HCT116 (cell line): ENCODE results near the gene LZTR1. TPM values are rescaled to one million over a fixed set of nuclear protein-coding genes. Genes with fewer than 3 reads are reported as not detected.

ENCODE experiments used
- ATAC-seq: fragments of 200-7000 bp; cut with Tn5 transposase; 2 replicates; pipeline ENCODE4 v1.9.1; 2020; ENCODE audit warnings: mild to moderate bottlenecking, moderate library complexity
- BruUV-seq: library from RNA; stranded (reverse); fragments of 400-500 nt; replicated peaks from 2 replicates; lab custom pipeline; 2021; lab: Mats Ljungman, UMichigan
- CTCF ChIA-PET: fragments of 300-600 bp; sonication (Branson Sonifier 250); formaldehyde crosslinking; loops from one replicate; lab custom pipeline; 2021; ENCODE audit warnings: antibody characterized with exemption; lab: Charles Lee
- POLR2A ChIA-PET: fragments of 300-600, 350-600 bp; sonication (Branson Sonifier 250); formaldehyde crosslinking; loops from one replicate; lab custom pipeline; 2021; ENCODE audit warnings: antibody characterized with exemption; lab: Charles Lee
- RAD21 ChIA-PET, 2 experiments: fragments of 300-600 bp; sonication (Branson Sonifier 250); formaldehyde crosslinking; loops; one replicate each; lab custom pipeline; 2023; ENCODE audit warnings: low total read pairs in 2 of 2; ENCODE audit not compliant: uncharacterized antibody in 2 of 2, unreplicated experiment in 2 of 2, low non-redundant PET in 1 of 2; lab: Charles Lee
- DNase-seq: peaks from one replicate; pipeline ENCODE4 v3.0.0-alpha.2; 2010; ENCODE audit warnings: low read depth, low spot score
- H2AFZ ChIP-seq: fragments of 200-600 bp; shearing (Covaris generic), sonication (generic); 2 replicates; pipeline ENCODE4 v1.6.1; 2017; ENCODE audit warnings: low read depth, mixed run types, mixed read lengths, antibody characterized with exemption, low read length; ENCODE audit not compliant: poor library complexity, severe bottlenecking
- H3K27ac ChIP-seq: 2 replicates; pipeline ENCODE4 v1.5.1; 2012; ENCODE audit warnings: low read depth, low read length
- H3K27me3 ChIP-seq: fragments of 200-600 bp; sonication (generic); 2 replicates; pipeline ENCODE4 v1.6.1; 2016; ENCODE audit warnings: mixed run types, low read length, mixed read lengths; ENCODE audit not compliant: insufficient read depth
- H3K36me3 ChIP-seq, 2 experiments: fragments of 200-500 bp in 1 of 2; fragments of 200-600 bp in 1 of 2; sonication (Bioruptor generic) in 1 of 2; sonication (generic) in 1 of 2; 2 replicates each; pipeline versions ENCODE4 v1.5.1 to v1.6.1; 2014 to 2016; ENCODE audit warnings: low read length in 2 of 2, inconsistent platforms in 1 of 2, mixed read lengths in 1 of 2, mixed run types in 1 of 2; ENCODE audit not compliant: insufficient read depth in 2 of 2, control insufficient read depth in 1 of 2
- H3K4me1 ChIP-seq, 2 experiments: fragments of 200-600 bp in 1 of 2; sonication (generic) in 1 of 2; 2 replicates each; pipeline versions ENCODE4 v1.5.1 to v1.6.1; 2012 to 2017; ENCODE audit warnings: low read length in 2 of 2, inconsistent platforms in 1 of 2, mild to moderate bottlenecking in 1 of 2, mixed read lengths in 1 of 2, mixed run types in 1 of 2, moderate library complexity in 1 of 2; ENCODE audit not compliant: insufficient read depth in 2 of 2, control insufficient read depth in 1 of 2
- H3K4me2 ChIP-seq: fragments of 200-600 bp; sonication (generic); 2 replicates; pipeline ENCODE4 v1.6.1; 2017; ENCODE audit warnings: mixed run types, low read length, mixed read lengths
- H3K4me3 ChIP-seq, 2 experiments: fragments of 200-600 bp in 1 of 2; sonication (generic) in 1 of 2; replicated peaks in 1 of 2; 2 replicates each; pipeline ENCODE4 v1.5.1; 2011 to 2016; ENCODE audit warnings: low read length in 2 of 2, control low read depth in 1 of 2, low read depth in 1 of 2, mild to moderate bottlenecking in 1 of 2, mixed read lengths in 1 of 2, mixed run types in 1 of 2
- H3K79me2 ChIP-seq: fragments of 200-600 bp; sonication (generic); 2 replicates; pipeline ENCODE4 v1.6.1; 2017; ENCODE audit warnings: mild to moderate bottlenecking, mixed run types, low read length, moderate library complexity, mixed read lengths; ENCODE audit not compliant: insufficient read depth
- H3K9ac ChIP-seq: fragments of 200-600 bp; sonication (generic); 2 replicates; pipeline ENCODE4 v1.6.1; 2016; ENCODE audit warnings: low read length, mixed read lengths
- H3K9me2 ChIP-seq: fragments of 200-600 bp; sonication (generic), shearing (Covaris generic); 2 replicates; pipeline ENCODE4 v1.6.1; 2017; ENCODE audit warnings: mixed run types, mild to moderate bottlenecking, moderate library complexity; ENCODE audit not compliant: insufficient read depth
- H3K9me3 ChIP-seq, 2 experiments: fragments of 200-500 bp in 1 of 2; fragments of 200-600 bp in 1 of 2; sonication (Bioruptor generic) in 1 of 2; sonication (generic) in 1 of 2; 2 replicates each; pipeline ENCODE4 v1.6.1; 2014 to 2017; ENCODE audit warnings: low read length in 2 of 2, mixed read lengths in 2 of 2, inconsistent platforms in 1 of 2, low read depth in 1 of 2, mild to moderate bottlenecking in 1 of 2, mixed run types in 1 of 2, moderate library complexity in 1 of 2; ENCODE audit not compliant: control insufficient read depth in 1 of 2, insufficient read depth in 1 of 2
- H4K20me1 ChIP-seq: fragments of 200-600 bp; sonication (generic), shearing (Covaris generic); 2 replicates; pipeline ENCODE4 v1.6.1; 2017; ENCODE audit warnings: mixed run types, mild to moderate bottlenecking, moderate library complexity; ENCODE audit not compliant: insufficient read depth
- ATF3 ChIP-seq: IDR thresholded peaks from 2 replicates; pipeline ENCODE4 v1.6.1; 2012
- CTCF ChIP-seq, 3 experiments: fragments of 200-600 bp in 1 of 3; sonication (generic) in 1 of 3; IDR thresholded peaks in 2 of 3; conservative IDR thresholded peaks in 1 of 3; 2 replicates each; pipeline ENCODE4 v1.5.1; 2012 to 2017; ENCODE audit warnings: low read depth in 2 of 3, low read length in 2 of 3, antibody characterized with exemption in 1 of 3, borderline replicate concordance in 1 of 3, control low read depth in 1 of 3, mild to moderate bottlenecking in 1 of 3, mixed read lengths in 1 of 3, mixed run types in 1 of 3, moderate library complexity in 1 of 3; ENCODE audit not compliant: insufficient read depth in 1 of 3
- ELF1 ChIP-seq: IDR thresholded peaks from 2 replicates; pipeline ENCODE4 v1.6.1; 2012; ENCODE audit warnings: low read depth, borderline replicate concordance
- EZH2phosphoT487 ChIP-seq: fragments of 200-600 bp; IDR thresholded peaks from 2 replicates; pipeline ENCODE4 v1.6.1; 2018; ENCODE audit warnings: antibody characterized with exemption, borderline replicate concordance
- JUND ChIP-seq: IDR thresholded peaks from 2 replicates; pipeline ENCODE4 v1.6.1; 2012
- RAD21 ChIP-seq: IDR thresholded peaks from 2 replicates; pipeline ENCODE4 v1.6.1; 2012; ENCODE audit warnings: low read depth, mild to moderate bottlenecking
- SP1 ChIP-seq: IDR thresholded peaks from 2 replicates; pipeline ENCODE4 v1.6.1; 2012; ENCODE audit warnings: low read depth
- SRF ChIP-seq: IDR thresholded peaks from 2 replicates; pipeline ENCODE4 v1.6.1; 2012; ENCODE audit warnings: low read depth
- YY1 ChIP-seq: IDR thresholded peaks from 2 replicates; pipeline ENCODE4 v1.6.1; 2011; ENCODE audit warnings: low read length, low read depth, moderate library complexity, mild to moderate bottlenecking; ENCODE audit not compliant: insufficient replicate concordance; ENCODE audit errors: extremely low read depth
- ZBTB33 ChIP-seq: IDR thresholded peaks from 2 replicates; pipeline ENCODE4 v1.6.1; 2011; ENCODE audit warnings: mild to moderate bottlenecking, low read length, moderate library complexity; ENCODE audit not compliant: insufficient replicate concordance; ENCODE audit errors: extremely low read depth
- ZFX ChIP-seq: fragments of 450-650 bp; IDR thresholded peaks from 2 replicates; pipeline ENCODE4 v1.6.1; 2017
- intact Hi-C: fragments of 100-400 bp; cut with micrococcal nuclease; formaldehyde crosslinking; loops from 2 replicates; pipeline ENCODE4 v1.10.0; 2022
- total RNA-seq: library from RNA; stranded (reverse); gene quantifications from one replicate; pipeline ENCODE4 v1.2.1, GENCODE V29; 2021; ENCODE audit not compliant: unreplicated experiment

Gene LZTR1
- total RNA-seq, 1 experiment from 2014 or later, result 56.5 TPM

GRCh38 chr22:20967697-20968211 lies 14.3 kb upstream of the LZTR1 start:
- Histone ChIP-seq H2AFZ (no peak overlapping the region), H3K9me3 (no peaks in the 10 kb centered on the region), H3K9me2 (no peaks in the 10 kb centered on the region), H3K27ac (no peak overlapping the region), H3K4me1 (peaks cover 0 to 4% of the 10 kb centered on the region in 2 experiments; a peak in 1 of 4 replicates), H3K9ac (no peak overlapping the region), H3K36me3 (no peaks in the 10 kb centered on the region), H3K79me2 (no peaks in the 10 kb centered on the region), H4K20me1 (no peaks in the 10 kb centered on the region), H3K27me3 (no peaks in the 10 kb centered on the region), H3K4me3 (no peak overlapping the region), H3K4me2 (no peak overlapping the region)
- CTCF ChIA-PET, result no interaction called here
- POLR2A ChIA-PET, result interaction anchor here (1.3 to 3.8 kb wide), 2 partner anchors 10 to 14 kb away, joined by 6 to 9 read pairs; partner anchors contain the start of gene LZTR1
- DNase-seq, result no peak
- TF ChIP-seq YY1, result no peak
- TF ChIP-seq JUND, result no peak
- no peak for TF ChIP-seq CTCF (IDR thresholded peaks at IDR 0.05 in 2 of 3, conservative IDR thresholded peaks at IDR 0.05 in 1 of 3; ENCODE audit: borderline replicate concordance in 1 of 3, insufficient read depth in 1 of 3, low read depth in 2 of 3, low read length in 2 of 3)
- TF ChIP-seq SP1, result no peak
- no peak for TF ChIP-seq RAD21
- TF ChIP-seq ZFX, result no peak
- no peak for TF ChIP-seq ZBTB33
- TF ChIP-seq ATF3, result no peak
- no peak for TF ChIP-seq ELF1
- no peak for TF ChIP-seq SRF
- no peak for TF ChIP-seq EZH2phosphoT487
- no peak for ATAC-seq
- intact Hi-C loops, result no loop called here
- no TSS peak for BruUV-seq
- RAD21 ChIA-PET, result no interaction called here
